Urinary bladder (tissue), 2 donors: ENCODE data around the gene PTMA. TPM values are rescaled to one million over a fixed set of nuclear protein-coding genes. Genes with fewer than 3 reads are reported as not detected.

ENCODE experiments used
- polyA plus RNA-seq: library from polyadenylated mRNA; stranded (reverse); fragments of 200-250 nt; gene quantifications from one replicate; pipeline ENCODE4 v1.2.3, GENCODE V29; 2013
- small RNA-seq: library from RNA; depleted of rRNA; stranded (forward); fragments of <200 nt; gene quantifications from one replicate; pipeline ENCODE3, GENCODE V24; 2014
- total RNA-seq: library from RNA; depleted of rRNA; stranded (reverse); fragments of >200 nt; gene quantifications from one replicate; pipeline ENCODE4 v1.2.3, GENCODE V29; 2014
- donor health status: healthy.

Gene PTMA
- total and polyA plus RNA-seq, 2 donors: 778 to 1,510 TPM

Small RNAs within 50 kb of the gene (small RNA-seq; reads per million reads assigned to genes)
- not detected for gene RF00015

Other genes with a start within 250 kb of the PTMA start
- 128 TPM for gene NCL, start 244.0 kb upstream of the PTMA start, total RNA-seq
- 248 TPM for gene NCL, start 244.0 kb upstream of the PTMA start, polyA plus RNA-seq
- 0.26 TPM for gene NMUR1, start 178.1 kb upstream of the PTMA start, total RNA-seq
- gene NMUR1, start 178.1 kb upstream of the PTMA start, polyA plus RNA-seq: 0.54 TPM
- gene TEX44, start 115.7 kb upstream of the PTMA start, total RNA-seq: not detected
- gene TEX44, start 115.7 kb upstream of the PTMA start, polyA plus RNA-seq: not detected
- gene PDE6D, start 72.8 kb downstream of the PTMA start, total RNA-seq: 27.0 TPM
- 40.6 TPM for gene PDE6D, start 72.8 kb downstream of the PTMA start, polyA plus RNA-seq
- 32.1 TPM for gene COPS7B, start 77.9 kb downstream of the PTMA start, total RNA-seq
- 33.2 TPM for gene COPS7B, start 77.9 kb downstream of the PTMA start, polyA plus RNA-seq
- 1.4 TPM for gene NPPC, start 217.9 kb downstream of the PTMA start, total RNA-seq
- gene NPPC, start 217.9 kb downstream of the PTMA start, polyA plus RNA-seq: 0.37 TPM